Astrocyte (in vitro differentiated cells and primary cell): ENCODE results near the gene CCDC197. TPM values are rescaled to one million over a fixed set of nuclear protein-coding genes. Genes with fewer than 3 reads are reported as not detected.

ENCODE experiments used
- DNase-seq: peaks from one replicate; pipeline ENCODE4 v3.0.0-alpha.2; 2010; ENCODE audit warnings: low read depth
- FAIRE-seq: peaks from 2 replicates; lab custom pipeline; 2011; peaks lifted over from hg19 to GRCh38; lab: Jason Lieb, UNC
- H2AFZ ChIP-seq: 2 replicates; pipeline ENCODE4 v1.6.0; 2012; ENCODE audit warnings: low read depth, low read length, inconsistent platforms
- H3K27ac ChIP-seq: 2 replicates; pipeline ENCODE4 v1.5.1; 2011; ENCODE audit warnings: low read depth, low read length, inconsistent platforms
- H3K27me3 ChIP-seq: 2 replicates; pipeline ENCODE4 v1.6.0; 2011; ENCODE audit warnings: low read length, inconsistent platforms; ENCODE audit not compliant: insufficient read depth
- H3K36me3 ChIP-seq: 2 replicates; pipeline ENCODE4 v1.5.1; 2011; ENCODE audit warnings: low read length, inconsistent platforms; ENCODE audit not compliant: insufficient read depth
- H3K4me1 ChIP-seq: 2 replicates; pipeline ENCODE4 v1.5.1; 2011; ENCODE audit warnings: low read length, inconsistent platforms; ENCODE audit not compliant: insufficient read depth
- H3K4me2 ChIP-seq: 2 replicates; pipeline ENCODE4 v1.6.0; 2012; ENCODE audit warnings: low read length, inconsistent platforms
- H3K4me3 ChIP-seq: 2 replicates; pipeline ENCODE4 v1.5.1; 2011; ENCODE audit warnings: low read depth, mild to moderate bottlenecking, low read length, inconsistent platforms; ENCODE audit not compliant: insufficient read depth
- H3K79me2 ChIP-seq: 2 replicates; pipeline ENCODE4 v1.6.0; 2012; ENCODE audit warnings: mild to moderate bottlenecking, low read length, inconsistent platforms; ENCODE audit not compliant: insufficient read depth
- H3K9ac ChIP-seq: 2 replicates; pipeline ENCODE4 v1.6.0; 2012; ENCODE audit warnings: mild to moderate bottlenecking, low read length, inconsistent platforms
- H3K9me3 ChIP-seq: 2 replicates; pipeline ENCODE4 v1.5.1; 2012; ENCODE audit warnings: low read depth, mild to moderate bottlenecking, low read length, inconsistent platforms; ENCODE audit not compliant: insufficient read depth
- H4K20me1 ChIP-seq: 2 replicates; pipeline ENCODE4 v1.6.0; 2012; ENCODE audit warnings: low read length, inconsistent platforms; ENCODE audit not compliant: insufficient read depth
- H3K27ac Mint-ChIP-seq: one replicate; pipeline ENCODE4 v1.8.0; 2021; ENCODE audit warnings: mild to moderate bottlenecking, mixed read lengths; ENCODE audit not compliant: unreplicated experiment
- H3K27me3 Mint-ChIP-seq: one replicate; pipeline ENCODE4 v1.8.0; 2021; ENCODE audit warnings: low read depth, mixed read lengths; ENCODE audit not compliant: unreplicated experiment
- H3K36me3 Mint-ChIP-seq: one replicate; pipeline ENCODE4 v1.8.0; 2021; ENCODE audit warnings: low read depth, mixed read lengths; ENCODE audit not compliant: unreplicated experiment
- H3K4me1 Mint-ChIP-seq: one replicate; pipeline ENCODE4 v1.8.0; 2021; ENCODE audit warnings: low read depth, mixed read lengths; ENCODE audit not compliant: unreplicated experiment
- H3K4me3 Mint-ChIP-seq: one replicate; pipeline ENCODE4 v1.8.0; 2021; ENCODE audit warnings: mild to moderate bottlenecking, moderate library complexity, mixed read lengths; ENCODE audit not compliant: unreplicated experiment
- H3K9me3 Mint-ChIP-seq: one replicate; pipeline ENCODE4 v1.8.0; 2021; ENCODE audit warnings: mild to moderate bottlenecking, mixed read lengths; ENCODE audit not compliant: unreplicated experiment
- EZH2 ChIP-seq: IDR thresholded peaks from 2 replicates; pipeline ENCODE4 v1.6.1; 2012; ENCODE audit warnings: mild to moderate bottlenecking, low read length, inconsistent platforms; ENCODE audit not compliant: insufficient read depth
- total RNA-seq: library from RNA; stranded (reverse); gene quantifications from 2 replicates; pipeline ENCODE4 v1.2.1, GENCODE V29; 2021
- TF ChIP-seq, protein P1 (sequence below): IDR thresholded peaks from 2 replicates; pipeline ENCODE4 v1.5.1; 2011; ENCODE audit warnings: low read depth, mild to moderate bottlenecking, inconsistent platforms, low read length, moderate library complexity; ENCODE audit not compliant: insufficient read depth

Gene CCDC197
- total RNA-seq, 1 donor from 2014 or later: not detected

DNA sequence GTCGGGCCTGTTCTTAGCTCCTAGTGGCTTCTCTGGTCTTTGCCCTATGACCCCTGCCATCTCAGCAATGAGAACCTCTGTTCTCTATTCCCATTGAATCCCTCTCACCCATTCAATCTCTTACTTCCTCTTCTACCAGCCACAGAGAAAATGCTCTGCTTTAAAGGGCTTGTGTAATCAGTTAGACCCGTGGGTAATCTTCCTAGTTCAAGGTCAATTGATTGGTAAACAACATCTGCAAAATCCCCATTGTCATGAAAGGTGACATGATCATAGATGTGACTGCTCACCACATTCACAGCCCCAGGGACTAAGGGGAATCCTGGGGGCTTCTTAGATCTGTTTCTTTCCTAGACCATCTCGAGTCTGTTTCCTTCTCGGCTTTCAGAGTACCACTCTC is 7.2 kb upstream of the CCDC197 start:
- Histone ChIP-seq H3K4me2 (no peak overlapping the region), H3K4me3 (no peak overlapping the region), H3K9ac (no peak overlapping the region), H2AFZ (no peak overlapping the region), H3K9me3 (no peaks in the 10 kb centered on the region), H3K4me1 (peaks cover 10% of the 10 kb centered on the region), H3K36me3 (no peaks in the 10 kb centered on the region), H3K27ac (no peak overlapping the region), H3K27me3 (peaks cover 10% of the 10 kb centered on the region), H4K20me1 (no peaks in the 10 kb centered on the region), H3K79me2 (no peaks in the 10 kb centered on the region)
- Mint-ChIP-seq H3K4me1 (peaks cover 11% of the 10 kb centered on the region), H3K4me3 (no peak overlapping the region), H3K27ac (no peak overlapping the region), H3K36me3 (no peaks in the 10 kb centered on the region), H3K27me3 (peaks cover 54% of the 10 kb centered on the region), H3K9me3 (peaks cover 8% of the 10 kb centered on the region)
- DNase-seq (no peak), FAIRE-seq (no peak)
- TF ChIP-seq, protein P1, sequence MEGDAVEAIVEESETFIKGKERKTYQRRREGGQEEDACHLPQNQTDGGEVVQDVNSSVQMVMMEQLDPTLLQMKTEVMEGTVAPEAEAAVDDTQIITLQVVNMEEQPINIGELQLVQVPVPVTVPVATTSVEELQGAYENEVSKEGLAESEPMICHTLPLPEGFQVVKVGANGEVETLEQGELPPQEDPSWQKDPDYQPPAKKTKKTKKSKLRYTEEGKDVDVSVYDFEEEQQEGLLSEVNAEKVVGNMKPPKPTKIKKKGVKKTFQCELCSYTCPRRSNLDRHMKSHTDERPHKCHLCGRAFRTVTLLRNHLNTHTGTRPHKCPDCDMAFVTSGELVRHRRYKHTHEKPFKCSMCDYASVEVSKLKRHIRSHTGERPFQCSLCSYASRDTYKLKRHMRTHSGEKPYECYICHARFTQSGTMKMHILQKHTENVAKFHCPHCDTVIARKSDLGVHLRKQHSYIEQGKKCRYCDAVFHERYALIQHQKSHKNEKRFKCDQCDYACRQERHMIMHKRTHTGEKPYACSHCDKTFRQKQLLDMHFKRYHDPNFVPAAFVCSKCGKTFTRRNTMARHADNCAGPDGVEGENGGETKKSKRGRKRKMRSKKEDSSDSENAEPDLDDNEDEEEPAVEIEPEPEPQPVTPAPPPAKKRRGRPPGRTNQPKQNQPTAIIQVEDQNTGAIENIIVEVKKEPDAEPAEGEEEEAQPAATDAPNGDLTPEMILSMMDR: no peak
- TF ChIP-seq EZH2: no peak

DNA sequence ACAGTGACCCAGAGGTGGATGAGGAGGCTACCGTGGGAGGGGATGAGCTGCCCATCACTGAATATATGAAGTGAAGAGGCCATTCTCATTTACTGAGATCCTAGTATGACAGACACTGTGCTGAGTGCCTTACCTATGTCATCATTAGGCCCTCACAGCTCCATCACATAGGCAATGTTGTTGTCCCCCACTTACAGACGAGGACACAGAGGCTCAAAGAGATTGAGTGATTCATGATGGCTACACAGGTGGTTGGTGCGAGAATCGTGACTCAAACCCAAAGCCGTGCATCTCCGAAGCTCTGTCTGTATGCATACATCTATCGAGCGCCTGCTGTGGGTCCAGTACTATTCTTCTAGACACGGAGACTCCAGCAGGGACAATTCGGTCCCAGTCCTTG is 5.9 kb upstream of the CCDC197 start:
- H3K9me3 ChIP-seq: no peaks in the 10 kb centered on the region
- no peak for DNase-seq
- FAIRE-seq: no peak
- Mint-ChIP-seq H3K36me3 (peaks cover 2% of the 10 kb centered on the region), H3K9me3 (peaks cover 8% of the 10 kb centered on the region), H3K27ac (no peak overlapping the region), H3K27me3 (peaks cover 62% of the 10 kb centered on the region), H3K4me3 (no peak overlapping the region), H3K4me1 (peaks cover 3% of the 10 kb centered on the region)
- no peak overlapping the region for H3K27ac ChIP-seq
- H4K20me1 ChIP-seq: no peaks in the 10 kb centered on the region
- H3K4me1 ChIP-seq: peaks cover 12% of the 10 kb centered on the region
- no peak overlapping the region for H3K4me3 ChIP-seq
- H3K79me2 ChIP-seq: no peaks in the 10 kb centered on the region
- no peak overlapping the region for H3K4me2 ChIP-seq
- H3K27me3 ChIP-seq: peaks cover 10% of the 10 kb centered on the region
- no peak for TF ChIP-seq EZH2
- TF ChIP-seq, protein P1: no peak
- H2AFZ ChIP-seq: no peak overlapping the region
- H3K36me3 ChIP-seq: no peaks in the 10 kb centered on the region
- H3K9ac ChIP-seq: no peak overlapping the region

GRCh38 chr14:93991649-93992048 is 5.5 kb upstream of the CCDC197 start:
- TF ChIP-seq, protein P1: no peak
- TF ChIP-seq EZH2: no peak
- no peak overlapping the region for H3K27ac ChIP-seq
- H3K4me2 ChIP-seq: no peak overlapping the region
- Mint-ChIP-seq H3K4me3 (no peak overlapping the region), H3K27me3 (peaks cover 60% of the 10 kb centered on the region), H3K4me1 (peaks cover 3% of the 10 kb centered on the region), H3K9me3 (peaks cover 8% of the 10 kb centered on the region), H3K36me3 (peaks cover 2% of the 10 kb centered on the region), H3K27ac (no peak overlapping the region)
- peaks cover 12% of the 10 kb centered on the region for H3K4me1 ChIP-seq
- peaks cover 10% of the 10 kb centered on the region for H3K27me3 ChIP-seq
- H3K79me2 ChIP-seq: no peaks in the 10 kb centered on the region
- H2AFZ ChIP-seq: no peak overlapping the region
- no peaks in the 10 kb centered on the region for H4K20me1 ChIP-seq
- no peak overlapping the region for H3K9ac ChIP-seq
- H3K36me3 ChIP-seq: no peaks in the 10 kb centered on the region
- DNase-seq (no peak), FAIRE-seq (no peak)
- H3K9me3 ChIP-seq: no peaks in the 10 kb centered on the region
- H3K4me3 ChIP-seq: no peak overlapping the region
